Measurements from ENCODE around the gene UGT3A1.
"Not testable (repeated sequence)": the region's sequence is repeated elsewhere in the genome, so short reads cannot be mapped to it uniquely, and the experiment has no call there.

The UGT3A1 gene

GRCh38 chr5:35988529-35988928 lies 2.7 kb downstream of the UGT3A1 start:
- no peak for DNase-seq

GRCh38 chr5:35987776-35988175 lies 3.4 kb downstream of the UGT3A1 start:
- no peak for DNase-seq

GRCh38 chr5:35979715-35980114 lies 11.5 kb downstream of the UGT3A1 start:
- no peak for DNase-seq

- DNase-seq: not testable (repeated sequence)
These were observed 14.3 kb downstream of the UGT3A1 start for GRCh38 chr5:35976859-35977258.

- no peak for DNase-seq
These were observed 16.6 kb downstream of the UGT3A1 start for GRCh38 chr5:35974570-35974969.

GRCh38 chr5:35971878-35972210 lies 19.3 kb downstream of the UGT3A1 start:
- DNase-seq: no peak

GRCh38 chr5:35971186-35971877 lies 19.9 kb downstream of the UGT3A1 start:
- no peak for DNase-seq

- DNase-seq: no peak
These were observed 27.8 kb downstream of the UGT3A1 start for GRCh38 chr5:35963381-35963843.

GRCh38 chr5:35960328-35960727 lies 30.9 kb downstream of the UGT3A1 start:
- DNase-seq: no peak

- no peak for DNase-seq
These were observed 34.8 kb downstream of the UGT3A1 start for GRCh38 chr5:35956429-35956828.

GRCh38 chr5:35954175-35954574 lies 37.0 kb downstream of the UGT3A1 start:
- DNase-seq: no peak

- DNase-seq: no peak
These were observed 44.1 kb downstream of the UGT3A1 start for GRCh38 chr5:35947085-35947484.

GRCh38 chr5:35939639-35940038 lies 51.6 kb downstream of the UGT3A1 start:
- DNase-seq: no peak

- peak in 30 of 56 donors; percentile 1 to 63 (median 11) for DNase-seq
These were observed 52.5 kb downstream of the UGT3A1 start, which contains the start of gene CAPSL for GRCh38 chr5:35938568-35939227. CAPSL (minus strand) TSS chr5:35938622; CDS start chr5:35921120, 17,502 bp downstream.

GRCh38 chr5:35926389-35927051 lies 64.7 kb downstream of the UGT3A1 start:
- DNase-seq: peak in 39 of 56 donors; percentile 4 to 86 (median 31)

GRCh38 chr5:35924950-35925722 lies 66.1 kb downstream of the UGT3A1 start:
- DNase-seq: peak in 51 of 56 donors; percentile 9 to 78 (median 39)

- DNase-seq: no peak
These were observed 66.9 kb downstream of the UGT3A1 start for GRCh38 chr5:35924122-35924949.

- DNase-seq: no peak
These were observed 68.7 kb downstream of the UGT3A1 start for GRCh38 chr5:35922468-35922867.

- DNase-seq: no peak
These were observed 69.3 kb downstream of the UGT3A1 start for GRCh38 chr5:35921930-35922329.

GRCh38 chr5:35920890-35921289 lies 70.3 kb downstream of the UGT3A1 start:
- peak in 2 of 56 donors; percentile 2 to 5 for DNase-seq

GRCh38 chr5:35919191-35919590 lies 72.0 kb downstream of the UGT3A1 start:
- DNase-seq: peak in 1 of 56 donors; percentile 3
